Subcutaneous abdominal adipose tissue (tissue), 5 donors: ENCODE measurements around the gene RASL10A.

Experiments used
- H3K27ac ChIP-seq: one replicate; pipeline ENCODE4 v1.7.0; 2013; ENCODE audit warnings: low read depth, mild to moderate bottlenecking, inconsistent platforms, low read length, moderate library complexity
- H3K27me3 ChIP-seq, 5 donors: one replicate each; pipeline ENCODE4 v1.7.0; 2013; ENCODE audit warnings: low read length in 5 of 5, inconsistent platforms in 1 of 5; ENCODE audit not compliant: control insufficient read depth in 5 of 5, insufficient read depth in 4 of 5
- H3K36me3 ChIP-seq, 5 donors: one replicate each; pipeline ENCODE4 v1.7.0; 2013; ENCODE audit warnings: low read length in 5 of 5; ENCODE audit not compliant: control insufficient read depth in 5 of 5, insufficient read depth in 5 of 5
- H3K4me1 ChIP-seq, 5 donors: one replicate each; pipeline ENCODE4 v1.7.0; 2013; ENCODE audit warnings: low read length in 5 of 5, mild to moderate bottlenecking in 3 of 5, moderate library complexity in 1 of 5; ENCODE audit not compliant: control insufficient read depth in 5 of 5, insufficient read depth in 5 of 5
- H3K4me3 ChIP-seq, 5 donors: one replicate each; pipeline ENCODE4 v1.7.0; 2013; ENCODE audit warnings: low read length in 5 of 5, low read depth in 1 of 5
- H3K9ac ChIP-seq, 5 donors: one replicate each; pipeline ENCODE4 v1.7.0; 2013; ENCODE audit warnings: low read length in 5 of 5, mild to moderate bottlenecking in 4 of 5, moderate library complexity in 3 of 5
- H3K9me3 ChIP-seq, 5 donors: one replicate each; pipeline ENCODE4 v1.7.0; 2013; ENCODE audit warnings: low read length in 5 of 5; ENCODE audit not compliant: control insufficient read depth in 5 of 5
- donor health status: healthy.
- donor health status: healthy.
- donor health status: healthy.
- donor health status: healthy.
- donor health status: healthy.

The RASL10A gene

DNA sequence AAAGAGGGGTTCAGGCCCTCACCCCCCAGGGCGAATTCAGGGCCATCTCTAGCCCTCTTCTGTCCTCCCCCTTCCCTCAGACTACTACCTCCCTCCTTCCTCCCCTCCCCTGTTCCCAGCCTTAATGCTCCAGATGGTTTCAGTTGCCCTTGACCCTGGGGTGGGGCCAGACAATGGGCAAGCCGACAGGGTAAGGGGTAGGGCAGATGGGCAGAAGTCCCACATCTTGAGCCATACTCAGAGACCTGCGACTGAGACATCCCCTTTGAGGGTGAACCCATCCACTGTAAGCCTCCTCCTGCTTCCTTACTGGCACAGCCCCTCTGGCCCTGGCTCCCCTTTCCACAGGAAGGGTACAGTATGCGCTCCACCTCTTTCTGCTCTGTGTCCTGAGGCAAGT lies 49.6 kb downstream of the RASL10A start:
- H3K27ac ChIP-seq = peak overlapping the region; percentile 99
- peak overlapping the region in 2 of 5 donors; percentile 29 to 34 for H3K9ac ChIP-seq
- no peak overlapping the region for H3K4me3 ChIP-seq
- peaks cover 0 to 23% (median 17%) of the 10 kb centered on the region in 5 donors for H3K36me3 ChIP-seq
- H3K4me1 ChIP-seq = peaks cover 15 to 42% (median 38%) of the 10 kb centered on the region in 5 donors
- no peaks in the 10 kb centered on the region for H3K27me3 ChIP-seq
- no peaks in the 10 kb centered on the region for H3K9me3 ChIP-seq

DNA sequence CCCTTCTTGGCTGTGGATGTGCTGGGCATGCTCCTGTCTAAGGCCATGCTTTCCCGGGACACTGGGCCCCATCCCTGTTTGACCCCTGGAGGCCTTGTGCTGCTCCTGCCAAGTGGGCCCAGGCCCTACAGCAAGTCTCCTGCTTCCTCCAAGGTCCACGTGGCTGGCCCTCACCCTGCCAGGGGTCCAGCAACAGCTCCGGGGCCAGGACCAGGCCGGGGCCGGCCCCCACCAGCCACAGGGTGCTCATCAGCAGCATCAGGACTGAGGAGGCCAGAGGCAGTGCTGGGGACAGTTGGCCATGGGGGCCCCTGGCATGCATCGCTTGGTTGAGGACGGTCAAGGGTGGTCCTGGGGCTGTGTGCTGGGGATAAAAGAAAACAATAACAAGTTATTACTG lies 50.2 kb downstream of the RASL10A start:
- no peaks in the 10 kb centered on the region for H3K27me3 ChIP-seq
- no peaks in the 10 kb centered on the region for H3K9me3 ChIP-seq
- H3K27ac ChIP-seq = no peak overlapping the region
- no peak overlapping the region for H3K4me3 ChIP-seq
- peaks cover 13 to 36% (median 31%) of the 10 kb centered on the region in 5 donors for H3K4me1 ChIP-seq
- peak overlapping the region in 1 of 5 donors; percentile 34 for H3K9ac ChIP-seq
- peaks cover 0 to 28% (median 19%) of the 10 kb centered on the region in 5 donors for H3K36me3 ChIP-seq

DNA sequence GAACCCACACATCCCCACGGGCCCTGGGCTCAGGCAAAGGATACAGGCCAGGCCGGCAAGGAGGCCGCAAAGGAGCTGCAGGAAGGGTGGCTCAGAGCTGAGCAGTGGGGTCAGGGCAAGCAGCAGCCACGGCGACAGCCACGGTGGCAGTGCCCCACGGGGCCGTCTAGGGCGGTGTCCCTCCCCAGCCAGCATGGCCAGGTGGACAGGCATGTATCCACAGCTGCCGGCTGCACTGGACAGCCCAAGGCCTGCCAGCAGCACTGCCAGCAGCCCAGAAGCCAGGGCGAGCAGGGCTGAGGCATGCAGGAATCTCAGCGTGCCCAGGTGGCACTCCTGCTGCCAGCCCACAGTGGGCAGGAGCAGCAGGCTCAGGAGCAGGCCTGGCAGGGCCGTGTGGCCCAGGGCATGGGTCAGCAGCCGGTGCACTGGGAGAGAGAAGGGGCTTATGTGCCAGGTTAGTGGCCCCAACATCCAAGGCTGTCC lies 51.7 kb downstream of the RASL10A start:
- H3K9ac ChIP-seq = no peak overlapping the region
- H3K4me1 ChIP-seq = peaks cover 5 to 21% (median 17%) of the 10 kb centered on the region in 5 donors
- no peaks in the 10 kb centered on the region for H3K27me3 ChIP-seq
- H3K27ac ChIP-seq = no peak overlapping the region
- no peaks in the 10 kb centered on the region for H3K9me3 ChIP-seq
- H3K4me3 ChIP-seq = no peak overlapping the region
- peaks cover 0 to 41% (median 30%) of the 10 kb centered on the region in 5 donors for H3K36me3 ChIP-seq
